Measurements from ENCODE around the gene COMMD7. TPM values are rescaled to one million over a fixed set of nuclear protein-coding genes. Genes with fewer than 3 reads are reported as not detected.

The COMMD7 gene
- total RNA-seq, 4 donors from 2014 or later, result 11.3 to 31.6 (median 25.4) TPM

GRCh38 chr20:32749914-32750637, 6.8 kb upstream of the COMMD7 start:
- H3K27me3 ChIP-seq, result no peaks in the 10 kb centered on the region
- no peaks in the 10 kb centered on the region for H3K9me3 ChIP-seq
- intact Hi-C loops (cut with DNase I; ENCODE audit: low total_unique reads), result no loop called here
- no peaks in the 10 kb centered on the region for H3K4me1 ChIP-seq
- no peak overlapping the region for H3K27ac ChIP-seq
- TF ChIP-seq POLR2A (IDR thresholded peaks at IDR 0.05), result no peak
- no peak for TF ChIP-seq CTCF (IDR thresholded peaks at IDR 0.05)
- no peak overlapping the region for H3K4me3 ChIP-seq
- DNase-seq, result no peak
- no peaks in the 10 kb centered on the region for H3K36me3 ChIP-seq

DNA sequence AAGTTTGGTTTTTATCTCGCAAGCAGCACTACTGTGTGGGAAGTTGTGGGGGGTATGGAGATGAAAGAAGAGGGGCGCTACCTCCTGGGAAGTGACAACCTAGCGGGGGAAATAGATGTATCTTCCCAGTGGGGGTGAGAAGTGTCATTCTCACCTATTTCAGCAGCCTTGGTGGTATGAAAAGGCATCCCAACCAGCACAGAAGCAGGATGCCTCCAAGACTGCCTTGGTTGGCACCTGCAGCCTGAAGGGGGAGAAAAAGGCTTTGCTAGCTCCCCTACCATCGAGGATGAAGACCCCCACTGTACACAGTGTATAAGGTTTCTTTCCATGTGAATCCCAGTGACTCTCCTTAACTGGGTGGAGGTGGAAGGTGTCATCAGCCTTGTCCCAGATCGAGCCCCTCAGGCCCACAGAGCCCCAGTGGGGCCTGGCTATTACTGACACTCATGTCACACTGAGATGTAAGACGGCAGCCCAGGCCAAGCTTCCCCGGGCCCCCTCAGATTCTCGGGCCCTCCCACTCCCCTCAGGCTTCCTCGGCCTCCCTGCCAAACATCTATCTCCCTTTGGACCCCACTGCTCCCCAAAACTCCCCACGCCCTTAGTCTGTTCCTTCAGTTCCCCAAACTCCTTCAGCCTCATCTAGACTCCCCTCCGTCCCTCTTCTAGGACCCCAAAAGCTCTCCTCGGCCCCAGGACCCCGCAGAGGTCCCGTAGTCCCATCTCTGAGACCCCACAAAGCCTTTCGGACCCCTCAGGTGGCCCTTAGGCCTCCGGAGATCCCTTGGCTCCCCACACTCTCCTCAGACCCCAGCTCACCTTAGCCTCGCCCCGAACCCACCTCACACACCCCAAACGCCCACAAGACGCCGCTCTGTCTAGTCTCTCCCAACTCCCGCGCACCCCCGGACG, 688 bp downstream of the COMMD7 start:
- no peaks in the 10 kb centered on the region for H3K27me3 ChIP-seq
- TF ChIP-seq CTCF (IDR thresholded peaks at IDR 0.05) (no peak), POLR2A (IDR thresholded peaks at IDR 0.05) (no peak)
- intact Hi-C loops (cut with DNase I; ENCODE audit: low total_unique reads), result no loop called here
- DNase-seq, result peak in 1 of 2 donors; percentile 17
- peak overlapping the region; percentile 78 to 87 for H3K27ac ChIP-seq
- no peaks in the 10 kb centered on the region for H3K36me3 ChIP-seq
- H3K4me1 ChIP-seq, result no peaks in the 10 kb centered on the region
- no peaks in the 10 kb centered on the region for H3K9me3 ChIP-seq
- H3K4me3 ChIP-seq, result peak overlapping the region; percentile 68 to 89

DNA sequence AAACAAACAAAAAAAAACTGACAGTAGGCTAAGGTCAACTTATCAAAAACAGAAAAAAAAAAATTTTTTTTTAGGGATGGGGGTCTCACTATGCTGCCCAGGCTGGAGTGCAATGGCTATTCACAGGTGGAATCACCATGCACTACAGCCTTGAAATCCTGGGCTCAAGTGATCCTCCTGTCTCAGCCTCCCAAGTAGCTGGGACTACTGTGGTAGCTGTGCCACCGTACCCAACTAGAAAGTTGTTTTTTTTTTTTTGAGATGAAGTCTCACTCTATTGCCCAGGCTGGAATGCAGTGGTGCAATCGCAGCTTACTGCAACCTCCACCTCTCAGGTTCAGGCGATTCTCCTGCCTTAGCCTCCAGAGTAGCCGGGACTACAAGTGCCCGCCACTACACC, 2.1 kb downstream of the COMMD7 start:
- Histone ChIP-seq H3K4me1 (no peaks in the 10 kb centered on the region), H3K27ac (no peak overlapping the region), H3K27me3 (no peaks in the 10 kb centered on the region), H3K4me3 (no peak overlapping the region), H3K36me3 (no peaks in the 10 kb centered on the region), H3K9me3 (no peaks in the 10 kb centered on the region)
- DNase-seq, result no peak
- intact Hi-C loops (cut with DNase I; ENCODE audit: low total_unique reads), result no loop called here
- no peak for TF ChIP-seq POLR2A (IDR thresholded peaks at IDR 0.05)
- TF ChIP-seq CTCF (IDR thresholded peaks at IDR 0.05), result no peak

- intact Hi-C loops (cut with DNase I; ENCODE audit: low total_unique reads), result no loop called here
- TF ChIP-seq POLR2A (IDR thresholded peaks at IDR 0.05) (no peak), CTCF (IDR thresholded peaks at IDR 0.05) (no peak)
- no peak for DNase-seq
- no peaks in the 10 kb centered on the region for H3K9me3 ChIP-seq
- H3K36me3 ChIP-seq, result no peaks in the 10 kb centered on the region
- no peaks in the 10 kb centered on the region for H3K27me3 ChIP-seq
- no peak overlapping the region for H3K27ac ChIP-seq
- no peak overlapping the region for H3K4me3 ChIP-seq
- H3K4me1 ChIP-seq, result no peaks in the 10 kb centered on the region
These were observed 5.7 kb downstream of the COMMD7 start for GRCh38 chr20:32737371-32738223.

All from uterus (tissue), 4 donors.